HG02852 (cell line): ENCODE data around the gene MAML2.
A peak's percentile ranks its signal among the peaks of the same experiment; 100 is the strongest.
"Not testable (repeated sequence)": the region's sequence is repeated elsewhere in the genome, so short reads cannot be mapped to it uniquely, and the experiment has no call there.

Experiments used
- ATAC-seq: cut with Tn5 transposase; IDR thresholded peaks from one replicate; pipeline ENCODE4 v1.9.1; 2021; ENCODE audit warnings: mild to moderate bottlenecking, moderate library complexity; ENCODE audit not compliant: unreplicated experiment

The MAML2 gene

DNA sequence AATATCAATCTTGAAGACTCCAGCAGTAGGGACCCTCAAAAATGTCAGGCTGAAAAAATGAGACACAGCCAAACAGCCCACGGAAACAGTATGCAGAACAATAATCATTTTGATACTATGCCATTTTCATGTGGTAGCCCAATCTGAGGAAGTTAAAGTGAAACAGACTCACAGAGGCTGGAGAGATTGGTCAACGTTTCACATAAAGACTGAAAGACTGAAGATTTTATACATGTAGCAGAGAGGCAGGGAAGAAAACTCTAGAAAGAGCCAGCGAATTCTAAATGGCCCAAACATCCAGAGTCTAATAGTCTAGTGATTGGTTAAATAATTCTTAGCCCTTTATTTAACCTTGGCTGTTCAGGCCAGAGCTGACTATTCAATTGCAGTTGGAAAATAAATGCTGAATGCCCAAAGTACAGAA, 49.4 kb downstream of the MAML2 start:
- peak; percentile 86 for ATAC-seq

DNA sequence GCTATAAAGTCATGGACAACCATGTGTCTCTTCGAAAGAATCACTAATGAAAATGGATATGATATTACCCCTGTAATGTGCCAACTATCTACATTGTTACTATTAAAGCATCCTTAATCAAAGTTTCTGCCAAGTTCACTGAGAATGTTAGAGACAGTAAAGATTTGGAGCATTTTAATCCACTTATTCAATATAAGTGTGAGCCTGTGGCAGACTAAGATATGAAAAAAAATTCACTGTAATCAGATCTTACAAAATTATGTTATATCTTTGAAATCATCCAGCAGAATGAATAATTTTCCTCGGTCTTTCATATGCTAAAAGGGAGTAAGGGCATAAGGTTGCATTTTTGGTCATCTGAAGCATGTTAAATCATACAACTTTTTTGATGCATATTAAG, 49.9 kb downstream of the MAML2 start:
- no peak for ATAC-seq

DNA sequence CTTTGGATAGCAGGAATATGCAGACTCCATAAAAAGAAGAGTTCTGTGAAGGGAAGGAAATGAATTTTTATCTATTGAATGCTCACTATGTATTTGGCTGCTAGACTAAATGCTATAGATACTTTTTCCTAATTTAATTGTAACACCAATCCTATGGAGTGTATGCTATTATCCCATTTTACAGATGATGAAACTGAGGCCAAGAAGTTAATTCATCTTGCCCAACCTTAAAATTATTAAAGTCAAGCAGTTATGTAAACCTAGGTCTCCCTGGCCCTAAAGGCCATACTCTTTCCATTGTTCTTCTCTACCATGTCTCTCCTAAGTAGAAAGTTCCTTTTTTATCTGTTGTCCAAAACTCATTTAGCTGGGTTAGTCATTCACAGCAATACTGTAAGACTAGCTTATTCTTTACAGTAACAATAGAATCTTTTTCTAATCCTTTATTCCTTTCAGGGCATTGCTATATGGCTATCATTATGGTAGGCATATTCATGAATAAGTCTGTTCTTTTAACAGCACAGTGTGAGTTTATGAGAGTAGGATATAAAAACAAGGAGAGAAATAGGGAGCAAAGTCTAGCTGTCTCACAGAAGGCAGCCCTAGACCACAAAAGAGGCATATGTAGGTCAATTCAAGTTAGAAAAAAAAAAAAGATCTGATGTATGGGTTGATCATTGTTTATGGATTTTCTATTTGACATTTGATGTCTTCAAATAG, 50.5 kb downstream of the MAML2 start:
- no peak for ATAC-seq

DNA sequence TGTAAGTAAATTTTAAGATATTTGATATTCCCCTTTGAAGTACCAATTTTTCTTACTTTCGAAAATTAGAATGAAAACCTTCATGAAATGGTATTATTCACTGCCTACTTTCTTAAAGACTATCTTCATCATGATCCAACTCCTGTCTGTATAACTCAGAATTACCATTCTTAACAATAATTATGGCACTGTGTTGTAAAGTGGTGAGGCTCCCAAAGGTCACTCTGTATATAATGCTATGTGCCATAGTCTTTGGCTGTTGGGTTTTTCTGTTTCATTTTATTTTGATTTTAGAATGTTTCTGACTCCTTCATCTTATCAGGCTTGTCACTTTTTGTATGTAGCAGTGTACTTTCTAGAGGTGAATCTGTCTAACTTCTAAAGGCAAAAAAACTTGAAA, 52.4 kb downstream of the MAML2 start:
- ATAC-seq, result no peak

DNA sequence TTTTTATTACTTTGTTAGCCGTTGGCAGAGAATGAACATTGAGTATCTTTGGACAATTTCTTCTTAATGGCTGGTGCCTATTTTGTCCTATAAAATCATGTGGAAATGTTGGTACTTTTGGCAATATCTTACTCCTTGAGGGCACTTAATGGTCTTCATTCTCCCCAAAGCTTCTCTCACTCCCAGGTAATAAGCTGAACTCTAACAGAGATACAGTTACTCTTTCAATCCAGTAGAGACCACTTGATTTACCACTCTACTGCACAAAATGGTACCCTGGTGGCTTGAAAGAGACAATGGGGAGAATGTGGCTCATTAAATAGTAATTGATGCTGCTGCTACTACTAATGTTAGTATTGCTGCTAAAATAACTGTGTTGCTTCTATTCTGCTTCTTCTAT, 53.0 kb downstream of the MAML2 start:
- ATAC-seq, result no peak

DNA sequence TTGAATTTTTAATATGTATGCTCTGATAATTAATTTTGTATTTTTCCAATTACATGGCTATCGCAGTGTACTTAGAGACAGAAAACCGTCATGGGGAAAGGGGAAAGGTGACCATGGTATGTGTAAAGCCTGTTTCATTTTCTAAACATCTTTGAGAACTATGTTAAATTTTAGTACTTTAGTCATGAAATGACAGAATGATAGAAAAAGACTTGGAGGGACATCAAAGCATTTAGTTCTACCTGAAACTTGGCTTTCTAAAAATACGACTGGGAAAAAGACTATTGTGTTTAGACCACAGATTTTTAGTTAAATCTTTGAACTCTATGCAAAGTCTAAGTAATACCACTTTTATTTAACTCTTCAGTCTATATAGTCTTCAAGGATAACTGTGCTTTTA, 54.1 kb downstream of the MAML2 start:
- peak; percentile 46 for ATAC-seq

DNA sequence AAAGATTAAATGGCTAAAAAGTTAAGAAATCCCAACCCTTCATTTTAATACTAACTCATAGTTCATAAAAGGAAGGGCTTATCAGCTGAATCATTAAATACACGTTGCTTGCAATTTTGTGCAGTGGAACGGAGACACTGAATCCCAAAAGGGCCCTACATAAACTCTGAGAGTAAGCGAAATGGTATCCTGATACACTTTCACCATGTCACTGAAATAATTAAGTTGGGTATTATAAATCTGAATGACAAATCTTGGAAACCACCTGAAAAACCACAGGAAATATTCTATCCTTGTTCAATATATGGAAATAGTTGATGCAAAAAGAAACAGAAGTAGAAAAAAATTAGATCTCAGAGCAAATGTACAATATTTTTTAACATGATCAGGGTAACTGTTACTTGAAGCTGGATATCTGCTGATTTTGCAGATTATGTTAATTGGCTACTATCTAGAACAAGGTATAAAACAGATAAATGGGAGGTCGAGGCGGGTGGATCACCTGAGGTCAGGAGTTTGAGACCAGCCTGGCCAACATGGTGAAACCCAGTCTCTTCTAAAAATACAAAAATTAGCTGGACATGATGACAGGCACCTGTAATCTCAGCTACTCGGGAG, 55.1 kb downstream of the MAML2 start:
- no peak for ATAC-seq

DNA sequence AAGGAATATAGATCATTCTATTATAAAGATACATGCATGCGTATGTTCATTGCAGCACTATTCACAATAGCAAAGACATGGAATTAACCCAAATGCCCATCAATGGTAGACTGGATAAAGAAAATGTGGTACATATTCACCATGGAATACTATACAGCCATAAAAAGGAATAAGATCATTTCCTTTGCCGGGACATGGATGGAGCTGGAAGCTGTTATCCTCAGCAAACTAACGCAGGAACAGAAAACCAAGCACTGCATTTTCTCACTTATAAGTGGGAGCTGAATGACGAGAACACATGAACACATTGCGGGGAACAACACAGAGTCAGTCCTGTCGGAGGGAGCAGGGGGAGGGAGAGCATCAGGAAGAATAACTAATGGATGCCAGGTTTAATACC, 57.0 kb downstream of the MAML2 start:
- not testable (repeated sequence) for ATAC-seq

DNA sequence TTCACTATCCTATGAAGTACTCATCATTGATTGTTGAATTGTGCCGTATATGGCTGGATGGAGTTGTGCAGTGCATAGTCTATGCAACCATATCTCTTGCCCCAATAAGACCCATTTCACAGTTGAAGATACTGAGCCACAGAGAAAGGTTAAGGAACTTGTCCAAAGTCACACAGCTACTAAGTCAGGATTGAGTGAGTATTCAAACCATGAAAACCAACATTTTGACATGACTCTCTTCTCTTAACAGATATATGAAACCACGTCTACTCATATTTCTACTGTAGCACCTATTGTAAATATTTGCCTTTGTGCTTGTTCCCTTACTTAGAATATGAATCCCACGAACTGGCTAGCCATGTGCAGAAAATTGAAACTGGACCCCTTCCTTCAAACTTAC, 58.1 kb downstream of the MAML2 start:
- ATAC-seq, result peak; percentile 56

DNA sequence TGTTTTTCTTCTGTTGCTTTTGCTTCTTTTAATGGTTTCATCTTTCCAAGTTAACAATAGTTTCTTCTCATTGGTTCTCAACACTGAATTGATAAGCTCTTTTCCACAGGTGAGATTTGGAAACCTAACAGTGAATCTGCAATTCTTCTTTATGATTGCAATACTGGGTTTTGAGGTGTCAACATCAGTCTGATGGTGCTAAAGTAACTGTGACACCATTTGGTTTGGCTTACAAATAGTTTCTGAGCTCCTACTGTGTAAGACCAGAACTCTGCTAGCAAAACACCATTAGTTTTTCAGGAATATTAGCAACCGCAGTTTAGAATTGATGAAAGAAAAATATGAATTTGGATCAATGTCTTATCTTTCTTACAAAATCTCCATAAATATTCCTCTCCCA, 58.6 kb downstream of the MAML2 start:
- no peak for ATAC-seq

DNA sequence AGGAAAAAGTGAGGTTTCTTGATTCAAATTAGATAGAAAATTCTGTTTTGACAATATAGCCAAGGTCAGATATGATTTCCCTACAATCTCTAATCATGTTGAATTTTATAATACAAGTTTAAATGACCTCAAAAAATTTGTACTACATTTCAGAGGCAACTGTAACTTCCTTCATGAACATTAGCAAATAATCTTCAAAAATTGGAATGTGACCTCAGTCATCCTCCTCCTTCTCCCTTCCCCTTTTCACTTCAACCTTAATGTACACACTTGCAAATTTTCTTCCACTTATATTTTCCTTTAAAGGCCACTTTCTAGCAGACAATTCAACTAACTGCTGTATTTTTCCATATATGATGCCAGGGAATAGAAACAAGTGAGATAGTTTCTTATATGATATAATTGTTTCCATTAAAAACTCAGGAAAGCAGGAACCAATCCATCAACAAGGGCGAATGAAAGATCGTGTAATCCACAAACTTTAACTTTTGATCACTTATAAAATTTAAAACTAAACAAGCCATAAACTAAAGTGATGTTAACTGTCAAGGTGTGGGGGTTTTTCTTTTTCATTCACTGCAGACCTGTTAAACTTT, 60.3 kb downstream of the MAML2 start:
- no peak for ATAC-seq

DNA sequence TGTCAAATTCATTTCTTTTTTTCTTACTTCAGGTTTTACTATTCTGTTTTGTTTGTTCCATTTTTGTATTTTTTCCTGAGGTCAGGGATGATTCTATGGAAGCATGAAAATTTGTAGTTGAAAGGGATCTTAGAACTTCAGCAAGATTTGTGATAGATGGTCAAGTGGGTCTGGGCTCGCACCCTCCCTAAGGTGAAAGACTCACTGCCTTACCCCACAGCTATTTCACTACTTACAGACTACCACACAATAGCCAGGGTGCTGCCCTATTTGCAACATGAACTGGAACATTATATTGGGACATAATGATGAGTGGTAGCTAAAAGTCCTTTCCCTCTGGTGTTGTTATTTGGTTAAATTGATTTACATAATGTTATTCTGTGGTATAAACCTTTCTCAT, 62.6 kb downstream of the MAML2 start:
- ATAC-seq, result no peak

DNA sequence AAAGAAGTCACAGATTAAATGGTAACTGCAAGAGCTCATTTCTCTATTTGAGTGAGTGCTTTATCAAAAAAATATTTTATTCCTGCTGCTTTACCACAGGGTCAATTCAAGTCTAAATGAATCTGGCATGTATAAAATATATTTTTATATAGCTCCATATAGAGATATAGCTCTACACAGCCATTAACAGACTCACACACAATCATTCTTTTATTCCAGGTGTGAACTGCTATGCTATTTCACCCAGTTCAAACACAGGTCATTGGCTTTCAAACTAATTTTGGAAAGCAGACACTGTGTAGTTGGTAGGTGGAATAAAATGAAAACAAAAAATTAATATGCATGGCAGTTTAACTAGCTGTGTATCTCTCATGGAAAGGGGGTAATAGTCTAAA, 63.1 kb downstream of the MAML2 start:
- no peak for ATAC-seq

DNA sequence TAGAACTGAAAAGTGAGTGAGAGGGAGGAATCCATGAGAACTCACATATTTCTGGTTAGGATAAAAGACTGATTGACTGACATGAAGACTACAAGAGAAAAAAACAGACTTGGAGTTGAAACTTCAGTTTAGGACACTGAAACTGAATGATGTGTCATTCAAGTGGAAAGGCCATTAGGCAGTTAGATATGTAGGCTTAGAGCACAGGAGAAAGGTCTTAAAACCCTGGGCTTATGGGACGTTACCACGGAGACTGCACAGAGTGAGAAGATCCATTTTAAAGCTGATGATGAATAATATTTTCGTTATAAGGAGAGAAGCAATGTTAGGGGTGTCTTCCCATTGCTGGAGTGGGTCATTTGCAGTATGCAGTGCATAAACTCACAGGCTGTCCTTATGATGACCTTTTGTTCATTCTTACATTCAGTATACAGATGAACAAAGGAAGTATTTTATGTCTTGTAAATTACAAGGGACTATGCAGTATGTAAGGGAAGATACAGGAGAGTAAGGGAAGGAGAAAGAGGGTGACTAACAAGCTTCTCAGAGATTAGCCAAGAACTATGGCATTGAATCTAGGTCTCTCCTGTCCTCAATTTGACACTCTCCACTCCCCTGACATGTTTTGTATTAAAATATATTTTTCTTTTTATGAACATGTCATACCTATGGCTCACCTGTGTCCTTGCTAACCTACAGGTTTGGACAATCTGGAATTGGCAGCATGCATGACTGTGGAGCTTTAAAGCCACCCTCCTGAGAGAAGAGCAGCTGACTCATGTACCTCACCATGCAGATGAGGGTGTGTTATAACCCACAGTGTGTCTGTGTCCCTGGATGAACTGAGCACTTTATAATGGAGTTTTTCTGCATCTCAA, 63.7 kb downstream of the MAML2 start:
- ATAC-seq, result no peak

DNA sequence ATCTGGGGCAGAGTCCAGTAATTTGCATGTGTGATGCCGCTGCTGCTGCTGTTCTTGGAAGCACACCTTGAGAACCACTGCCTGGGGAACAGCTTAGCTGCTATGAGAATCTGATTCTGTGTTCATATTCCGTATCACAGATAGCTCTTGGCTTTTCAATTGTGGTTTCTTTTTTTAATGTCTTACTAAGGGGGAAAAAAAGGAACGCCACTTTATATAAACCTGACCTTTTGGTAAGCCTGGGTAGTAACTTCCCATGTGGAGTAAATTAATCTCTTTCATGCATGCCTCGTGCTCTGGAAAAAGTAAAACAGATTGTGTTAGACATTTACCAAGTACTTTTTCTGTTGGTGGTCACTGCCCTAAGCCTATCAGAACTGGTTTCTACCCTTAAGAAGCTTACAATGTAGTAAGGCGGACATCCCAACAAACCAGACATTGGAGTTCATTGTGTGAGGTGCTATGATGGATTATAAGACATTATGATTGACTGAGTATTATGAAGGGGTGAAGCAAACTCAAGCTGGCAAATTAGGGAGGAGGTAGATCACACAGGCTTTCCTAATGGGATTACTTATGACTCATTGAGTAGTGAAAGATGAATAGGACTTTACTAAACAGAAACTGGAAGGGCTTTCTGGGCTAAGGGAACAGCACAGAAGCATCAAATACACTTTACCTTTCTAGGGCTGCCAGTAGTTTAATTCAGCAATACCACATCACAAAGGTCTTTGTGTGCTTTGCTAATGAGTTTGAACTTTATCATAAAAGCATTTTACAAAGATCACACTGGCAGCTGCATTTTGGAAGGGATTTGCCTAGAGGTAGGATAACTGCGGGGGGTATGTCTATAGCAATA, 64.7 kb downstream of the MAML2 start:
- ATAC-seq, result no peak

DNA sequence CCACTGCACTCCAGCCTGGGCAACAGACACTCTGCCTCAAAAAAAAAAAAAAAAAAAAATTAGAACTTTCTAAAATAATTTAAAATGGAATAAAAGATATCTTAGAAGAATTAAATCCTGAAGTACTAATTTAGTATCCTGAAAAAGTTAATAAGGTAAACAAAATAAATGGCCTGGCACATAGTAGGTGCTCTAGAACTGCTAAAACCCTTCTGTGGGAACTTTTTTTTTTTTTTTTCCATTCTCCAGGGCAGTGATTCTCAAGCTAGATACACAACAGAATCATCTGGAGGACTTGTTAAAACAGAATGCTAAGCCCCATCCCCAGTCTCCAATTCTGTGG, 65.3 kb downstream of the MAML2 start:
- ATAC-seq, result no peak

DNA sequence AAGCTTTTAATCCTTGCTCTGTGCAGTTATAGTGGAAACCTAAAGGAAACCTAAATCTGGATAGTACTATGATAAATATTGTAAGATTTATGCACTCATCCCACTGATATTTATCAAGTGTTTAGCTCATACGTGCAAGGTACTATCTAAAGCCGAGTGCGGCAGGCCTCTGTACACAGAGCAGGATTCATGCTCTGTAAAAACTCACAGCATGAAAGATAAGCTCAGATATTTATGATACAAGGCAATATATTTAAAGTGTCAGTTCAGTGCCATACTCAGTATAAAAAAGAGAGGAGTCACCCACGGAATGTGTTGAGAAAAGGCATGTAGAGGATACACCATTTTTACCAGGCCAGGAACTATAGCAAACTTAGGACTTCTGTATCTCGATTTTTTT, 66.2 kb downstream of the MAML2 start:
- ATAC-seq, result no peak

DNA sequence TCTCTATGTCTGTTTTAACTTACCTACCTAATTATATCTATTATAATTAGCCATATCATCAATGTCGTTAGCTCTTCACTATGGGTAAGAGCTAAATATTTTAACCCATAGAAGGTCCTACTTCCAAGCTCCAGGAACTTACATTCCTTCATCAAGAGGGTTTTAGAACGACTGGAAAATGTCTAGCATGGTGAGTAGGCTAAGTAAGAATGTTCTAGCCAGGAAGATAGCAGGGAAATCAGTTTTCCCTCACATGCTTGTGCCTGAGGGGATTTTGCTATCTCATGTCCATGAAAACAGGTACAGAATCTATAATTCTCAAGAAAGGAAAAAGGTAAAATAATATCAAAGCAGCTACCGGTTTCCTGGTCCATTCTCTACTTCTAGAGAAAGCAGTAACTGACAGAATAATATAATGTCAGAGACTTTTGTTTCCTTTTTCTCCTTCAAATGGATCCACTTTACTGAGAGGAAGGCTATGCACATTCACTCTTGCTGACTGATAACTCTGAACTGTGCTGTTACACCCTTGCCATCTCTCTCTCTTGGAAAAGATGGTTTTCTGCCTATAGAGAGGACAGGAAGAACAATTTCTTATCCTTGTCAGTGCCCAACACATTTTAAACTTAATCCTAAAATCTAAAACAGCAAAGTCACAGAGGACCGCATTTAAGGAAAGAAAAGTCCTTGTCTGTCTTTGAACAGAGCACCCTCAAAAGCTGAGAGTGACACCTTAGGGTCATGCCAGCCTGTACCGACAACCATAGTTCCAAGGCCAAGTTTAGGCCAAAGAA, 67.0 kb downstream of the MAML2 start:
- no peak for ATAC-seq

DNA sequence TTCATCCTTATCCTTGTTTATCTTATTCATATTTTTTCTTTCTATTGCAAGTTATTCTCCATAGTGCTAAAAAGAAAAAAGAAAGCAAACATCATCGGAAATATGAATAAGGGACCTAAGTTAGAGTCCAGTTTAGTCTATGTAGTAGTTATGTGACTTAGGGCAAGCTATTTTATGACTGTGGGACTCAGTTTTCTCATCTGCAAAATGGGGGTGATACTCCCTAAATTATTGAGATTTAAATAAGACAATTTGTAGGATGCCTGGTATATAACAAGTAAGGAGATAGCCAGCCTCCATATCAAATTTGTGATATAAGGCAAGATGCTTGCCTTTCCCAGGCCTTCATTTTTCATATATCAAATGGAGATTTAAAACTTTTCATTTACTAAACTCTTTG, 69.5 kb downstream of the MAML2 start:
- no peak for ATAC-seq
